HG03045 (cell line): ENCODE results near the gene SLC43A3.
"Not testable (repeated sequence)": the region's sequence is repeated elsewhere in the genome, so short reads cannot be mapped to it uniquely, and the experiment has no call there.

ENCODE experiments used
- ATAC-seq: cut with Tn5 transposase; IDR thresholded peaks from one replicate; pipeline ENCODE4 v1.9.1; 2021; ENCODE audit warnings: mild to moderate bottlenecking, moderate library complexity; ENCODE audit not compliant: unreplicated experiment

SLC43A3 gene

DNA sequence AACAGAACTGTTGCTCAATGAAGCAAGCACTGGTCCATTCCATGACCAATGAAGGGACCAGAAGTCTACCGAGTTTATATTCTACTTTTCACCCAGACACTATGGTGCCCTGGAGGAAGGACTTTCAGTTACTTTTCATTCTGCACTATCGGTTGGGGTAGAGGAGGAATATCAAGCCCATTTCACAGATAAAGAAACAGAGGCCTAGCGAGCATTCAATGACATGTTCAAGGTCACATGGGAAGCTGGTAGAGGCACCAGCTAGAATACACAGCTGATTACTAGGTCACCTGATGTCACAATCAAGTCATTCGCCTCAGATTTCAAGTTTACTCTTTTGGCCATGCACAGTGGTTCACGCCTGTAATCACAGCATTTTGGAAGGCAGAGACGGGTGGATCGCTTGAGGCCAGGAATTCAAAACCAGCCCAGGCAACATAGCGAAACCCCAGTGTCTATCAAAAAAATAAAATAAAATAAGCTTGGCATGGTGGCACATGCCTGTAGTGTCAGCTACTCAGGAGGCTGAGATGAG is 18.9 kb downstream of the SLC43A3 start:
- no peak for ATAC-seq

DNA sequence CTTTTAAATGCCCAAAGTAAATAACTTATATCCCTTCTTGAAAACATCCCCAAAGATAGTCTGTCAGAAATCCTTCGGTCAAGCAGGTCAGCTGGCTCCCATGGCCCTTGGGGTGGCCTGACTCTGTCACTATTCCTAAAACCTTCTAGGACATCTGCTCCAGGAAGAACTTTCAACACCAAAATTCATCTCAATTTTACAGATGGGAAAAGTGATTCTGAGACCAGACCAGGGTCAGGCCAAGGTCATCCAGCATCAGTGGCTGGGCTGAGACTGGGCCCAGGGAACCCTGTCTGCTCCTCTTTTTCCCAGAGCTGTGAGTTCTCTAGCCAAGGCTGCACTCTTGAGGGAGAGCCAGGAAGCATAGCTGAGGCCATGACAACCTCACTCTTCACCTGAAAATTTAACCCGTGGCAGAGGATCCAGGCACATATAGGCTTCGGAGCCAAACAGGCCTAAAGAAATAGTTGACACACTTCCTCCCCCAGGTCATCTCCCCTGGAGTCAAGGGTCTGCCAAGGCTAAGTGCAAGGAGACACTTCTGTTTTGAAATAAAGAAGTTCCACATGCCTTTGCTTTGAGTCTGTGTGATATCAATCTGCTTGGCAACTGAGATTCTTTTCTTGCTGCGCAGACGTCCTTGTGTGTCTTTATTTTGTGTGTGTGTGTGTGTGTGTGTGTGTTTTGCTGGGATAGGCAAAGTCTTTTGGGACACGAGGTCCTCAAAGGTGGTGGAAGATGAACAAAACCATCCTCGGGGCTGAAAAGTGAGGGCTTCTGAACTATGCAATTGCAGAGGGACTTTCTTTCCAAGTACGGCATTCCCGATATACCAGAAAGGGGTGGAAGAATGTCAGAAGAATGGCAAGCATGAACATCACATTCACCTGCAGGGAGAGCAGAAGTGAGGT is 19.7 kb downstream of the SLC43A3 start:
- no peak for ATAC-seq

DNA sequence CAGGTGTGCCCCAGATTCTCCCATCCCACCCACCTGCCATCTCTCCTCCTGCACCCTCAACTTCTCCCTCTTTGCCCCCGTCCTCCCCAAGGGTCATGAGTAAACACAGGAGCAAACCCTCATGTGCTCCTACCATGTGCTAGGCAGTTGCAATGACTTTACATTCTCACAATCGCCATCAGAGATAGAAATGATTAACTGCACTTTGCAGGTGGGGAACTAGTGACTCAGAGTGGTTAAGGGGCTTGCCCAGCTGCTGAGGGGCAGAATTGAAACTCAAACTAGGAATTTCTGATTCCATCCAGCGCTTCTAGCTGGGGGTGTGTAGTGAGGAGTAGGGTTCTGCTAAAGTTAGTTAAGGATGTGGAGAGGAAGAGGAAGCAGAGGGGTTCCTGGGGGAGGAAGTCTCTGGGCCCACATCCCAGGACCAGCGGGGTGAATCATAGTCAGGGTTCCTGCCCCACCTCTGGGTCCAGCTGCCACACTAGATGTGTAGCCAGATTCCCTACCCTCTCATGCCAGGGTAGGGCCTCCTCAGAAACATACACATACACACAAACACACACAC is 20.5 kb downstream of the SLC43A3 start:
- peak; percentile 84 for ATAC-seq

DNA sequence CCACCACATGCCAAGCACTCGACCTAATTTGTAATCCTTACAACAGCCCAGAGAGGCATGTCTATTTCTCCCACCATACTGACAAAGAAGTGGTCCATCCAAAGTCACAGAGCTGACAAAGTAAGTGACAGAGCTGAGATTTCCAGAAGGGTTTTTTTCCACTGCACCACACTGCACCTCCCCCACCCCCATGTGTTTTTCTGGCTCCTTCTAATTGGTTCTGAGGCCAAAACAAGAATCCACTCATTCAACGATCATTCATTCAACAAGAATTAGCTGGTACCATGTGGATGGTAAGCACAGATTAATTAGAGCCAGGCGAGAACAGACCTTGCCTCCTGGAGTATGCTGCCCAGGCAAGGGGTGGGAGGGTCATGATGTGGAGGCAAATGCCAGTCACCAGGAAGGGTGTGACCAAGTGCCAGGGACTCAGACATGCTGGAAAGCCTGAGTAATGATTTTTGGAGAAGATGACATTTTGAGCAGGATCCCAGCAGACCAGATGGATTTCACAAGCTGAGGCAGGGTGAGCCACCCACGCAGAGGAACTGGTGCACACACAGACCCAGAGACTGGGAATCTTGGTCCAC is 21.6 kb downstream of the SLC43A3 start:
- ATAC-seq: no peak

DNA sequence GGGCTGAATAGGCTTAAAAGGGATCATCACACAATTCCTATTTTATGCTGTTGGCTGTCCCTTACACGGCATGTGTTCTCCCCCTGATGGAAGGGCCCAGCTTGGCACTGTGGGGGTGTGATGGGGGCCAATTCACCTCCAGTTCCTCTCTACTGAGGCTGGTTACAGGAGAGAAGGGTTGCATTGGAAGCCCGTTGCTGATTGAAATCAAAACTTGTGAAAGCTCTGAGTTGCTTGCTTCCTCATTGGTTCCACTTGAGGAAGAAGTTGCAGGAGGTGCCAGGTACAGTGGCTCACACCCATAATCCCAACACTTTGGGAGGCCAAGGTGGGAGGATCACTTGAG is 23.1 kb downstream of the SLC43A3 start:
- no peak for ATAC-seq

DNA sequence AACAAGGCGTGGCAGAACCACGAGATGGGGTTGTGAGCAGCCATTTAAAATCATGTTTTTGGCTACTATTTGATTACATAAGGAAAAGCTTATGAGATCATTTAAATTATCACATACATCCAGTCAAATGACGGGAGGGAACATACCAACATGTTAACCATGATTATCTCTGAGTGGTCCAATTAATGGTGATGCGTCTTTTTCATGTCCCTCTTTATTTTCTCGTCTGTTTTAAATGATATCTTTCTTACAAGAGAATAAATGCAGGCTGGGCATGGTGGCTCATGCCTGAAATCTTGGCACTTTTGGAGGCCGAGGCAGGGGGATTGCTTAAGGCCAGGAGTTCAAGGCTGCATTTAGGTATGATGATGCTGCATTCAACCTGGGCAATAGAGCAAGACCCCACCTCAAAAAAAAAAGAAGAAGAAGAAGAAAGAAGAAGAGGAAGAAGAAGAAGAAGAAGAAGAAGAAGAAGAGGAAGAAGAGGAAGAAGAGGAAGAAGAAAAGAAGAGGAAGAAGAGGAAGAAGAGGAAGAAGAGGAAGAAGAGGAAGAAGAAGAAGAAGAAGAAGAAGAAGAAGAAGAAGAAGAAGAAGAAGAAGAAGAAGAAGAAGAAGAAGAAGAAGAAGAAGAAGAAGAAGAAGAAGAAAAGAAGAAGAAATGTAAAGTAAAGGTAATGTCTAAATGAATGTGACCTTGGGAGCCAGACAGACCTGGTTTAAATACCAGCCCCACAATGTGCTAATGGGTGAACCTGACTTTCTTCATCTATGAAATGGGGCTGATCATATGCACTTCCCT is 23.7 kb downstream of the SLC43A3 start:
- not testable (repeated sequence) for ATAC-seq

DNA sequence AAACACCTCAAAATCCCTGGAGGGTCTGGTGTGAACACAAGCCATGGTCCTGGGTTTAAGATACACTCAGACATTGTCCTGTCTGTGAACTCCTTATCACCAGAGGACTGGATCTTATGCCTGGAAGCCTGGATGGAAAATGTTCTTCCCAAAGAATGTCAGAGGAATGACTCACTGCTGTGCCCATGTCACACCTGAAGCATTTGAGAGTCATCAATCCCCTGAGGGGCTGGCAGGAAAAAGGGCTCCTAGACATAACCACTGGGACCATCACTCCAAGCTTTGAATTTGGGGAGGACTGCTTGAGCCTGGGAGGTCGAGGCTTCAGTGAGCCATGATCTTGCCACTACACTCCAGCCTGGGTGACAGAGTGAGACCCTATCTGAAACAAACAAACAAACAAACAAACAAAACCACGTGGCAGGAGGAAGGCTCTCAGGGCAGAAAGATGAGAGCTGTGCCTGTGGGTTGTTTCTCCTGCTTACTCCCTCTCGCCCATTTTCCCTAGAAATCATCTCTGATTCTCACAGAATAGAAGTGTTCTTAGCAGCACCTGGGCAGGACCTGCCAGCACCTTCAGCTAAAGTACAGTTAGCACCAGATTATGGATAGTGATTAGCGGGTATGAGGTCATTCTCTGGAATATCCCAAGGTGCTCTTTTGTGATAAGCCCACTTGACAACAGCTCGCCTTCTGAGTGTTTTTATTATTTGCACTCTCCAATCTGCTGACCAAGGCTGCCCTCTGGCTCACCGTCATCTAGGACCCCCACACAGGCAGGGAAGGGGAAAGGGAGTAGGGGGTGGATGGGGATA is 24.5 kb downstream of the SLC43A3 start:
- no peak for ATAC-seq

DNA sequence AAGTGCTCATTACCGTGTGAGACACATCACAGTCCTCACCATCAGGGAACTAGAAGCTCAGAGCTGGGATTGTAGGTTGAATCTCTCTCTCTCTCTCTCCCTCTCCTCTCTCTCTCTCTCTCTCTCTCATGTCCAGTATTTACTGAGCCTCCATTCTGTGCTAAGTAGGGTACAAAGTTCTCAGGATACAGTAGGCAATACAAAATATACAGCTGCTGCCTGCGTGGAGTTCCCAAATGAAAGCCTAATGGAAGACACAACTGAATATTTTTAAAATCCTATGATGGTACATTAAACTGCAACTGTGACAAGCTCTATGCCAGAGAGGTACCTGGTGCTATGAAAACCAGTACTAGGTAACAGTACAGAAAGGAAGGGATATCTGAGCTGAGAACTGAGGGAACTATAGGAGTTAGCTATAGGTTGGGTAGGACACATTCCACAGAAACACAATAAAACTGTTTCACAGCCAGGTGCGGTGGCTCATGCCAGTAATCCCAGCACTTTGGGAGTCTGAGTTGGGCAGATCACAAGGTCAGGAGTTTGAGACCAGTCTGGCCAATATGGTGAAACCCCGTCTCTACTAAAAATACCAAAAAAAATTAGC is 26.8 kb downstream of the SLC43A3 start:
- no peak for ATAC-seq

DNA sequence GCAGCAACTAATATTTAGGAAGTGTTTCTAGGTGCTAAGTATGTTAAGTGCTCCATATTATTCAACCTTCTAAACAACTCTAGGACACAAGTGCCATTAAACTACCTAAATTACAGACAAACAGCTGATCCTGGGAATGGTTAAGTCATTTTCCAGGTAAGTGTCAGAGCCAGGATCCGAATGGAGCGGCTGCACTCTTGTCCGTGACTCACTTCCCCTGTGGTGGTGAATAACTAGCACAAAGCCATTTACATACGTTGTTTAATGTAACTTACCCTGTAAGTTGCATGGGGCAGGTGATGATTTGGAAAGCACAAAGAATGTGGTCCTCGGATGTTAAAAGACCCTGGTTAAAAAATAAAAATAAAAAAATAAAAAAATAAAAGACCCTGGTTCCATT is 27.7 kb downstream of the SLC43A3 start:
- ATAC-seq: no peak

DNA sequence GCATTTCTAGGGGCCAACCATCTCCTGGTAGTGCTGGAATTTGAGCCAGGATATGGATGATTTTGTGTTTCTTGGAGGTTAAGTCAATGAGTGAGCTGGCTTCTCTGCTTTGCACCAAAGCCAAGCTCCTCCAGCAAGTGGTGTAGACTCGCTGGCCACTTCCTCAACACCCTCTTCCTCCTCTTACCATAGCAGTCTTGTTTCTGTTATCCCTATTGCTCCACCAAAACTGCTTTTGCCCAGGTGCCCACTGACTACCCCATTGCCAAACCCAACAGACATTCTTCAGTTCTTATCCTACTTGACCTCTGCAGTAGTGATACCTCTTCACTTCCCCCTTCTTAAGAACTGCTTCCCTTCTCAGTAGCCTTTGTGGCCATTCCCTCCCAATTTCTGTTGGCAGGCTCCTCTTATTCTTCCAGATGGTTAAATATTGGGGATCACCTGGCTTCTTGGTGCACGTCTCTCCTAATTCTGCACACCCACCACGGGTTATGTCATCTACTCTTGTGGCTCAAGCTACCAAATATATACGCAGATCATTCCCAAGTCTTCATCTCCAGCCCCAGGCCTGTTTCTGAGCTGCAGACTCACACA is 29.4 kb downstream of the SLC43A3 start:
- ATAC-seq: no peak

DNA sequence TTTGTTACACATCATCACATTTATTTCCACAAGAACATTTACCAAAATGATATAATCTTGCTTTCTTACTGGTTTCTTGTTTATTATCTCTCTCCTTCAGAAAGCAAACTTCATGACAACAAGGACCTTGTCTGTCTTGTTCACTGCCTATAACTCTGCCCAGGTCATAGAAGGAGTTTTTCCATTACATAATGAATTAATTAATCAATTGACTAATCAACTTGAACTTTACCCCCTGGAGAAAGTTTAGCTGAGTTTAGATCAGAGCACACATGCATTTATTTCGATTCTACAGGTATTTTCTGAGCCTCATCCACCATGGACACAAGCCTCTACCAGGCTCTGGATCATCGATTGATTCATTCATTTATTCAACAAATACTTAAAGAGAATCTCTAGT is 30.2 kb downstream of the SLC43A3 start:
- no peak for ATAC-seq

DNA sequence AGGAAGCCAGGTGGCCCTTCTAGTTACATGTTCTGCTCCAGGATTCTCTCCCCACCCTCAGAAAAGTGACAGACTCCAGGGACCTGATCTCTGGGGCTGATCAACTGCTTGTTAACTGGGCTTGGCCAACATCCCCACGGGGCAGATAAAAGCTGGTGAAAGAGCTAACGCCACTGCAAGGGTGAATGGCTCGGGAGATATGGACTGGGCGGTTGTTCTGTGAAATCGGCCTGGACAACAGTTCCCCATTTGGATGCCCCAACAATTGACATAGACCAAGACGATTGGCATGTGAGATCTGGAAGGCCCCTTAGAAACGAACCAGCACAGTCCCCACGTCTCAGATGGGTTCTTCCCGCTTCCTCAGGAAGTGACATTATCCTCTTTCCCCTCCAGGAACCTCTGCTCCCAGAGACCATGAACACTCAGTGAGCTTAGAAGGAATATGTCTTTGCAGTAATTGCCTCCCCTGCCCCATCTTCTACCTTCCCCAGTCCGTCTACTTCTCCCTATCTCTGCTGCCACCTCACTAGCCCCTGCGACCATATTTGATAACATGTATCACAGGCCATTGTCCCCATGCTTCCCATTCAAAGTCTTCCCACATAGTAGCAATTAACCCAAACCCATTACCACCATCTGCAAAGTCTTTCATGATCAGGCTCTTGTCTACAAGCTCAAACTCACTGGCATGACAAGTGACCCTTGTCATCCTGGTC is 30.9 kb downstream of the SLC43A3 start:
- no peak for ATAC-seq

DNA sequence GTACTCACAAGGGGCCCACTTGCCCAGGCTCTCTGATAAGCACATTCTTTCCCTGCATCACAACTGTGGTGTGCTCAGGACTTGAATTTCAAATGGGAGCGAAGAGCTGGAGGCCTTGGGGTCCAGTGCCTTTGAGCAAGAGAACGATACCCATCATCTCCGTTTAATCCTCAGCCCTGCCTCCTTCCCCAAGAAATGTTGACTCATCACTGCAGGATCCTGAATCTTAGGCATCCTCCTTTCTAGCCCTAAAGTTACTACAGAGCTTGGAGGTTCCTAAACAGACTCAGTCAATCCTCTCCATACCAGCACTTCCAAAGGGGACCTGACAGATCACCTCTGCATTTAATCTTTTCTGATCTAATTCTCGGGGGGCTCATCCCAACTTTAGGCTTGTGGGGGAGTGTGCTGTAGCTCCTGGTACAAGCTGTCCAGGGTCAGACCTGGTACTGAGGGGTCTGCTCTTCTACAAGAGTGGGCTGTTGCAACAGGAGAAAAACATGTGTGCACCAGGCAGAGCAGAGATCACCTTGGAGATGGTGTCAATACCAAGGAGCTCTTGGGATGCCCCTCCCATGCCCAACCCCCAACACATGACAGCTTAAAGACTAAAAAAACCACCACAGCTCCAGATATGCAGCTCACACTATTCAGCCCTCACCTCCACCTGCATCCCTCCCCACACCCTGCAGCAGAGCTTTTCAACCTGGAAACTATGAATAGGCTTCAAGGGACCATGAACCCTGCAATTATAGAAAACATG is 32.5 kb downstream of the SLC43A3 start:
- no peak for ATAC-seq

DNA sequence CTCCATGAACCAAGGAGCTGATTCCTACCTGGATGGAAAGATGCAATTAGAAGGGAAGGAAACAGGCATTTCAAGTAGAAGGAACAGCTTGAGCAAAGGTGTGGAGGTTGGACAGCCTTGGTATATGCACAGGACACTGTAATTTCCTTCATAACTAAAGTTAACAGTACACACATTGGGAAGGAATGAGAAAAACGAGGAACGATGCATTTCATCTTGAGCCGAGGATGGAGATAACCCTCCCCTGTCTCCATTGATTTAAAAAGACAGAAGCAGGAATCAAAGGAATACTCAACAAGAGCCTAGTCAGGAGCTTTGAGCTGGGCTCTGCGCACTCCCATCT is 34.2 kb downstream of the SLC43A3 start:
- no peak for ATAC-seq

DNA sequence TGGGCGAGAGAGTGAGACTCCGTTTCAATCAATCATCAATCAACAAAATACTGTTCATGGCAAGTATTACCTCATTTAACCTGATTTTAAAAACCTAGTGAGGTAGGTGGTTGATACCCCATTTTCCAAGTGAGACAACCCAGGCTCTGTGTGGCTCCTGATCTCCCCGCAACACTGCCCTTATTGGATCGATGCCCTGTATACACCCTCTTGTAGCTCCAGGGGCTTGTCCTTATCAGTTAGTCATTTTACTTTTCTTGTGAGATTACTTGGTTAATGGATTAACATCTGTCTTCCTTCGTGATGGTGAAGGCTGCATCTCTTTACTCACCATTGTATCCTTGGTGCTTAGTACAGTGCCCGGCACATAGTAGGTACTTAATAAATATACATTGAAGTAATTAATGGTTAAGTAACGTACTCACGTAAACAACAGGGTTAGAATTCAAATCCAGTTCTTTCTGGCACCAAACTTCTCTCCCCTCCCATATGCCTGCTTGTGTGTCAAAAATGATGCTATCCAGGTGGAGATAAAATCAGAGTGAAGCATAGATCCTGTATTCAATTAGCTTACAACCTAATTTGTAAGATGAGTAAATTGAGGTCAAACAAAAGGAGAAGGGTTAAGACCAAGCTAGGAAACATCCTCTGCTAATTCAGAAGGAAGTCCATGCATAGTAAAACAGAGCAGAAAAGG is 34.7 kb downstream of the SLC43A3 start:
- no peak for ATAC-seq

DNA sequence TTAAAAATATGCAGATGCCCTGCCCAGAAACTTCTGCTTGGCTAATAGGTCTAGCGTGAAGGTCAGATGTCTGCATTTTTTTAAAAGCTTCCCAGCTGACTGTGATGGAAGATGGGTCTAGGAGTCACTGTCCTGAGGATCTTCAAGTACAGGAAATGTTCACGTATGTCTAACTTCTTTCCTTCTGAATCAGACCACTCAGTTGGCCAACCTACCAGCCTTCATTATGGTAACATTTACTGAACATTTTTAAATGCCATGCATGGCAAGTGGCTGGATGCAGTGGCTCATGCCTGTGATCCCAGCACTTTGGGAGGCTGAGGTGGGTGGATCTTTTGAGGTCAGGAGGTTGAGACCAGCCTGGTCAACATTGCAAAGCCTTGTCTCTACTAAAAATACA is 35.4 kb downstream of the SLC43A3 start:
- ATAC-seq: no peak

DNA sequence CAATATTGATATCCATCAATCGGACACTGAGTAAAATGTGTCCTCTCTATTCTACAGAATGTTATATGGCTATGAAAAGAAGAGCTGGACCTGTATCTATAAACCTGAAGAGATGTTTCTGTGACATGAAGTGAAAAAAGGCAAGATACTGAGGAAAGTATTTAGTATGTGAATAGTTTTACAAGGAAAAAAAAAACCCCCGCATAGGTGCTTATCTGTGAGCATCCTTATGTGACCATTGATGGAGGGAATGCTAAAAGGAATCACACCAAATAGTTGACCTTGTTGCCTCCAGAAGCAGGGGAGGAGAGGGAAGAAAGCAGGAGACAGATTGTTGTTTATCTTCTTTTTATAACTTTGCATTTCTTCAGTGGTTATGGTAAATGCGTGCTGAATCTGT is 35.8 kb downstream of the SLC43A3 start:
- no peak for ATAC-seq

DNA sequence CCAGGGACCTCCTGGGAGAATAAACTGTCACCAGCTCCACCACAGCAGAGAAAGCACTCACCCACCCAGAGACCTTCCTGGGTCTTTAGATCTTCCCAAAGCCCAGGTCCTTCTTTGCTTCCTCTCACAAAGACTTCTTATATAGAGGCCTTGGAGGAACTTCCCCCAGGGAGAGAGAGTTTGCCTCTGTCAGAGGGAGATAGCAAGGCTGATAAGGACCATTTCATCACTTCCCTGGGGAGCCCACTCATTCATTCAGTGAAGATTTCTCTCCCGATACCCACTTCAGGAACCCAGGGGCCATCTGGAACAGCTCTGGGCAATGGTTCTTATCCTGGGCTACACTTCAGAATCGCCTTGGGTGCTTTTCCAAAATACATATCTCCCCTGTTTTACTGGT is 36.4 kb downstream of the SLC43A3 start, which contains the start of gene PRG2:
TSS of gene PRG2 (minus strand) at position 116 of the 400 bp plus-strand sequence. CDS start 706 bp downstream, outside the sequence.
- no peak for ATAC-seq
